SIG-M5 (cell line): ENCODE measurements around the gene GTF2H4.
"Not testable (repeated sequence)": the region's sequence is repeated elsewhere in the genome, so short reads cannot be mapped to it uniquely, and the experiment has no call there.

Experiments used
- DNase-seq: peaks from one replicate; lab custom pipeline; 2025; lab: John Stamatoyannopoulos, UW

Gene GTF2H4

DNA sequence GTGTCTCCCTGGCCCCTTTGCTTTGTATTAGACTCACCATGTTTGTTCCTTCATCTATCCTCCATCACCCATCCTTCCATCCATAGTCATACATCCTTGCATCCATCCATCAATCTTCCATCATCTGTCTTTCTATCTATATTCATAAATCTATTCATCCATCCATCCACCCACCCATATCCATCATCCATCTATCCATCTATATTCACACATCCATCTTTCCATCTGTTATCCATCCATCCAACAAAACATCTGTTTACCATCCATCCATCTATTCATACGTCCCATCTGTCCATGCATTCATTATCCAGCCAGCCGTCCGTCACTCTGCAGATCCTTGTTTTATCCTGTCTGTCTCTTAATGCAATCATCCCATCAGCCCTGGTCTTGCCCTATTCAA is 13.1 kb upstream of the GTF2H4 start:
- no peak for DNase-seq

GRCh38 chr6:30895343-30895742 is 12.7 kb upstream of the GTF2H4 start:
- DNase-seq, result no peak

- no peak for DNase-seq
These were observed 11.5 kb upstream of the GTF2H4 start for GRCh38 chr6:30896541-30896940.

GRCh38 chr6:30897882-30898281 is 10.1 kb upstream of the GTF2H4 start:
- DNase-seq, result no peak

DNA sequence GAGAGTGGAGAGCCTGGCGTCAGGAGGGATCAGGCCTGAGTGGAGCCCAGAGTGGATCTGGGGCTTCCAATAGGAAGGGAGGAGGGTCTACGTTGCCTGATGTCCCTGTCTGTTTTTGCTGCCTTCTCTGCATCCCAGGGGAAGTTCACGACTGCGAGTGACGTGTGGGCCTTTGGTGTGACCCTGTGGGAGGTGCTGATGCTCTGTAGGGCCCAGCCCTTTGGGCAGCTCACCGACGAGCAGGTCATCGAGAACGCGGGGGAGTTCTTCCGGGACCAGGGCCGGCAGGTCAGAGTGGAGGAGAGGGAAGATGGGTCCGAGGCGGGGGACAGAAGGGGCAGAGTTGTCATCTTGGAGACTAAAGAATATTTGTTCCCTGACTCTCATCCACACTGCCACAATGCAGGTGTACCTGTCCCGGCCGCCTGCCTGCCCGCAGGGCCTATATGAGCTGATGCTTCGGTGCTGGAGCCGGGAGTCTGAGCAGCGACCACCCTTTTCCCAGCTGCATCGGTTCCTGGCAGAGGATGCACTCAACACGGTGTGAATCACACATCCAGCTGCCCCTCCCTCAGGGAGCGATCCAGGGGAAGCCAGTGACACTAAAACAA is 9.2 kb upstream of the GTF2H4 start:
- no peak for DNase-seq

DNA sequence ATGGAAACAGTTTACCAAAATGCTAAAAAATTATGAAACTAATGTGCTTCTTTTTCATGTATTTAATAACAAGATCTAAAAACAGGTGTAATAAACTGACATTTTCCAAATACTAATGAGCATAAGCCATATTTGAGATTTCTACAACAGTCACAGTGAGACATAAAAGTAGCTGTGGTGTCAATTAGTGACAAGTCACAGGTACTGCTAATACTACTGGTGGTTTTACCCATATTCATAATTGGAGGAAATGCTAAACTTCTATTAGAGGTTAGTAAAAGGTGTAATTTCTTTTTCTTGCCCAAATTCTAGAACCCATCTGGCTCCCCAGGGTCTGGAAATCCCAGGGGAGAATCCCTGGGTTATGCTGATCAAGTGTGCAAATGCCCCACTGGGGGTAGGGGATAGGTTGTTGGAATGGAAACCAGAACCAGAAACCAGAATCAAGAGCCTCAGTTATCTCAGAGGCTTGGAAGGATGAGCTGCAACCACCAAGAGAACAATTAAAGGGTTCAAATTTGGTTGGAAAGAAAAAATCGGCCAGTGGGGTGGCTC is 7.1 kb upstream of the GTF2H4 start:
- no peak for DNase-seq

DNA sequence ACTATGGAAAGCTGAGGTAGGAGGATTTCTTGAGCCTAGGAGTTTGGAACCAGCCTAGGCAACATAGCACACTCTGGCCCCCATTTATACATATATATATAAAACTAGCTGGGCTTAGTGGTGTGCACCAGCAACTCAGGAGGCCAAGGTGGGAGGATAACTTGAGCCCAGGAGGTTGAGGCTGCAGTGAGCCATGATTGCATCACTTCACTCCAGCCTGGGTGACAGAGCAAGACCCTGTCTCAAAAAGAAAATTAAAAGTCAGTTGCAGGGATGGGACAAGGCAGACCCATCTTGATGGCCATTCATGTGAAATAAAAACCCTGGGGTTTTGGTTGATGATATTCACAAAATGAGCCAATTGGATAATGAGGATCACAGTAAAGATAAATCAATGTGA is 6.6 kb upstream of the GTF2H4 start:
- no peak for DNase-seq

DNA sequence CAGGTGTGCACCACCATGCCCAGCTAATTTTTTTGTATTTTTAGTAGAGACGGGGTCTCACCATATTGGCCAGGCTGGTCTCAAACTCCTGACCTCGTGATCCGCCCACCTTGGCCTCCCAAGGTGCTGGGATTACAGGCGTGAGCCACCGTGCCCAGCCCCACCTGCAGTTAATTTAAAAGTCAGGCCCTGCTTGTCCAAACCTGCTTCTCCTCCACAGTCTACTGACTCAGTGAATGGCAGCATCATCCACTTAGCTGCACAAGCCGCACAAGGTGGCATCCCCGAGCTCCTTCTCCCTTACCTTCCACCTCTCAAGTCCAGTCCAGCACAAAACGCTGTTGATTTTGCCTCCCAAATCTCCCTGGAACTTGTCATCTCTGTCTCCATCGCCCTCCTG is 5.8 kb upstream of the GTF2H4 start:
- not testable (repeated sequence) for DNase-seq

GRCh38 chr6:30902709-30903108 is 5.3 kb upstream of the GTF2H4 start:
- no peak for DNase-seq

GRCh38 chr6:30903236-30903635 is 4.8 kb upstream of the GTF2H4 start:
- no peak for DNase-seq

- not testable (repeated sequence) for DNase-seq
These were observed 683 bp upstream of the GTF2H4 start for GRCh38 chr6:30907290-30907757.

- no peak for DNase-seq
These were observed 693 bp downstream of the GTF2H4 start for GRCh38 chr6:30908700-30909099.

GRCh38 chr6:30910473-30910872 is 2.5 kb downstream of the GTF2H4 start:
- DNase-seq, result not testable (repeated sequence)

DNA sequence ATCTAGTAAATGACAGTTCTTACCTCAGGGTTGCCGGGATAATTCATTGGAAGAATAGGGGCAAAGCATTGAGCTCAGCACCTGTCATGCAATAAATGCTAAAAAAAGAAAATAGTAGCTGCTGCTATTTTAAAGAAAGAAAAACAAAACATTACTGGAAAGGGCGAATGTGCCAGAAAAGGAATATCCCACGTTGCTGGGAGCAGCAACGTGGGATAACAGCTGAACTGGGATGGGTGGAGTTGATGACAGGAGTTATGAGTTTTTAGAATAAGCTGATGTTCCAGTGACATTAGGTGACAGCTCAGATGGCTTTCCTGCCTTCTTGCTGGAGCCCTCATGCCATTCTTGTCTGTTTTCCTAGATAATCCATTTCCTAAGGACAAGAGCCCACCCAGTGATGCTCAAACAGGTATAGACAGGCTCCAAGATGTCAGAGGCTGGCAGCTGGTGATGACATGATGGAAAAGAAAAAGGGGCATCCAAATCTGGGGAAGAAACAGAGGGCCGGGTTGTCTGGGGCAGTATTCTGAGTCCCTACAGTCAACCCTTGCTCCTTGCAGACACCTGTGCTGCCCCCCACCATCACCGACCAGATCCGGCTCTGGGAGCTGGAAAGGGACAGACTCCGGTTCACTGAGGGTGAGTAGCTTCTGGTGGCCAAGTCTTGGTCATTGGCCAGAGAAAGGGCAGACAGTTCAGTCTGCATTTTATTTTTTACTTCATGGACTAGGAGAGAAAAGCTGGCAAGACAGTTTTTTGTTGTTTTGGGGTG is 4.9 kb downstream of the GTF2H4 start:
- no peak for DNase-seq

GRCh38 chr6:30913721-30914075 is 5.7 kb downstream of the GTF2H4 start:
- DNase-seq, result no peak

GRCh38 chr6:30914076-30914853 is 6.3 kb downstream of the GTF2H4 start, which contains the start of gene VARS2:
TSS of gene VARS2 (plus strand) at chr6:30914238. CDS start at chr6:30914837, 599 bp downstream.
- DNase-seq, result no peak

DNA sequence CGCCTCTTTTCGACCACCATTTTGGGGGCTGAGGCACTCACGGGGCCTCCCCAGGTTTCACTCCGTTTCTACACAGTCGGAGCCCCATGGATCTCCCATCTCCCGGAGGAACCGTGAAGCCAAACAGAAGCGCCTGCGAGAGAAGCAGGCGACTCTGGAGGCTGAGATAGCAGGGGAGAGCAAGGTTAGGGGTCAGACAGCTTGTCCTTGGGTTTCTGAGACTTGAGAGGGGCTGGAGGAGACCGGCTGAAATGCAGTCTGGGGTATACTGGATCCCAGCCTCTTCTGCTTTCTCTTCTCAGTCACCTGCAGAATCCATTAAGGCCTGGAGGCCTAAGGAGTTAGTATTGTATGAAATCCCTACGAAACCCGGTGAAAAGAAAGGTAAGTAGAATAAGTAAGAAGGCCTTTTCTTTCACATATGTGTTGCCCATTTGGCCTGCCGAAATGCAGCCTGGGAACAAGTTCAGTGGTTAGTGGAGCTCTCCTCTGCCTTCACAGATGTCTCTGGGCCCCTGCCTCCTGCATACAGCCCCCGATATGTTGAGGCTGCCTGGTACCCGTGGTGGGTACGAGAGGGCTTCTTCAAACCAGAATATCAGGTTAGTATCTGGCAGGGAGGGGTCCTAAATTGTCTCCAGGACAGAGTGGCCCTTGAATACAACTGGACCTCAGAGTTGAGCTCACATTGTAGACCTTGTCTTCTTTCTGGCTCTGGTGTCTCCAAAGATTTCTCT is 7.0 kb downstream of the GTF2H4 start:
- DNase-seq, result no peak

GRCh38 chr6:30915591-30915946 is 7.6 kb downstream of the GTF2H4 start:
- no peak for DNase-seq

GRCh38 chr6:30917041-30917440 is 9.0 kb downstream of the GTF2H4 start:
- no peak for DNase-seq

DNA sequence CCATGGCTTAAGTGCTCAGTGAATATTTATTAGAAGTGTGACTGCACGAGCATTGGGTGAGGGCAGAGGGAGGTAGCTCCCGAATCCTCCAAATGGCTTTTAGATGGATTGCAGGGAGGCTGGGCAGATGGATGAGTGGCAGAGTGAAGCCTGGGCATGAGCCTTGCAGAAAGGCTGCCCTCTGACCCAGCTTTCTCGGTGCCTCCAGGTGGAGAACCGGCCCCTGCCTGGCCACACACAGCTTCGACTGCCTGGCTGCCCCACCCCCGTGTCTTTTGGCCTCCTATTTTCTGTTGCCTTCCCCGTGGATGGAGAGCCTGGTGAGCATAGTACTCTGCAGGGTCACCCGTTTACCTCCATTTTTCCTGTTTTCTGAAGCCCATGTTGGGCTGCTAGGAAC is 9.5 kb downstream of the GTF2H4 start:
- no peak for DNase-seq

GRCh38 chr6:30918670-30919069 is 10.7 kb downstream of the GTF2H4 start:
- DNase-seq, result no peak

DNA sequence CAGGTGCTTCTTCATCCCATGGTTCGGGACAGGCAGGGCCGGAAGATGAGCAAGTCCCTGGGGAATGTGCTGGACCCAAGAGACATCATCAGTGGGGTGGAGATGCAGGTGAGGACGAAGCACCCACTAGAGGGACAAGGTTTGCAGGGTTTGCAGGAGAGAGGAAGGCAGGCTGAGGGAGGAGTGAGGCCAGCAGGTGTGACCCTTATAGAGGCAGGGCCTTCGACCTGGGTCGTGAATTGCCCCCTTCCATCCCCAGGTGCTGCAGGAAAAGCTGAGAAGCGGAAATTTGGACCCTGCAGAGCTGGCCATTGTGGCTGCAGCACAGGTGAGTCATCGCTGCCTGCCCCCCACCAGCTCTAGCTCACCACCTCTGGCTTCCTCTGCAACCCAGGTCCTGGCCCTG is 14.4 kb downstream of the GTF2H4 start:
- no peak for DNase-seq
